ENCODE results near the gene FUBP3. TPM values are rescaled to one million over a fixed set of nuclear protein-coding genes. Genes with fewer than 3 reads are reported as not detected.

The FUBP3 gene
- total RNA-seq, 1 experiment from 2014 or later, result 62.7 TPM

GRCh38 chr9:130662099-130662969 lies 83.0 kb downstream of the FUBP3 start:
- DNase-seq (ENCODE audit: low spot score), result no peak

- DNase-seq (ENCODE audit: low spot score), result no peak
These were observed 83.5 kb downstream of the FUBP3 start for GRCh38 chr9:130662970-130663257.

- DNase-seq (ENCODE audit: low spot score), result no peak
These were observed 84.0 kb downstream of the FUBP3 start for GRCh38 chr9:130663258-130663976.

DNA sequence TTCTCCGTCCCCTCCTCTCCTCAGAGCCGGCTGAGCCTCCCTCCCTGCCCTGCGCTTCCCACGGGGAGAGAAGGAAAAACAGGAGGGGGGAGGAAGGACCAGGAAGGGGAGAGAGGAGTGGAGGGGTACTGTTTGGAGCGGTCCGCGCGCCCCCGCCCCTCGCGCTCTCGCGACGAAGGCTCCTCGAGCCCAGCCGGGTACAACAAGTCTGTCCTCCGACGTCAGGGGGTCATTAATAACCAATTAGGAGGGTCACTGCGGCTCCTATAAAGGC lies 84.5 kb downstream of the FUBP3 start:
- DNase-seq (ENCODE audit: low spot score), result no peak

DNA sequence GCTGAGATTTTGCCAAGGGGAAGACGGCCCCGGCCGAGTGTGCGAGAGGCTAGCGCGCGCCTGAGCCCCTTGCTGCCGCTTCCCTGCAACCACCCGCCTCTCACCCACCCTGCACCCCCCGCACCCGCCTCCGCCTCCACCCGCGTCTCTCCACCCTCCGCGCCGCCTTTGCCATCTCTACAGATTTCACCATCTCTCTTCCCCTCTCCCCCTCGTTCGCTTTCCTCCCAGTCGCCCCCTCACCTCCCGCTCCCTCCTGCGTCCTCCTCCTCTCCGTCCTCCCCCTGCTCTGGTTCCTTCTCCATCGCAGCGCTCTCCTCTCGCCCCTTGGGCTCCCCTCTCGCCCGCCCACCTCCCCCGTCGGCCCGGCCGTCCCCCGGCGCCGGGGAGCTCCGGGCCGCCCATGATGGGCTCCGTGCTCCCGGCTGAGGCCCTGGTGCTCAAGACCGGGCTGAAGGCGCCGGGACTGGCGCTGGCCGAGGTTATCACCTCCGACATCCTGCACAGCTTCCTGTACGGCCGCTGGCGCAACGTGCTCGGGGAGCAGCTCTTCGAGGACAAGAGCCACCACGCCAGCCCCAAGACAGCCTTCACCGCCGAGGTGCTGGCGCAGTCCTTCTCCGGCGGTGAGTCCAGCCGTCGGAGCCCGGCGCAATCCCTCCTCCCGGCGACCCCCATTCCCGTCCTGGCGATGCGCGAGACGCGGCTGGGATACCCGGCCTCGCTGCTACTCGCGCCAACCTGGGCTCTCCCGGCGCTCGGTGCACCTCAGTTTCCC lies 85.1 kb downstream of the FUBP3 start, which contains the start of gene PRDM12:
TSS of gene PRDM12 (plus strand) at position 344 of the 778 bp plus-strand sequence. CDS start at position 404, 60 bp downstream.
- DNase-seq (ENCODE audit: low spot score), result no peak

DNA sequence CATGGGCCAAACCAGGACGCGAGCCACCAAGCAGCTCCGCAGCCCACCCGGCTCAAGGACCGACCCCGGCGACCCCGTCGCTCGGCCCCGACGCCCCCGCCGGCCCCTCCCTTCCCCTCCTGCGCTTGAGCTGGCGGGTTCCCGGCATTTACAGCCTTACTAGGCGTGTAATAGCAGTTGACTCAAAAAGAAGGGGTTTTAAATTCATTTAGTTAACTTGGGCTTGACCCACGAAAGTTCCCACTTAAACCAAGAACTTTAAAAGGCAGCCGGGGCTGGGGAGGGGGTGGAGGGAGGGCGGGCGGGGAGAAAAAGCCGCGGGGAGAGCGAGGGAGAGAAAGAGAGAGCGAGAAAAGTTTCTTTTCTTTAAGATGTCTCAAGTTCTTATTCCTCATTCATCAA lies 85.7 kb downstream of the FUBP3 start:
- DNase-seq (ENCODE audit: low spot score), result no peak

DNA sequence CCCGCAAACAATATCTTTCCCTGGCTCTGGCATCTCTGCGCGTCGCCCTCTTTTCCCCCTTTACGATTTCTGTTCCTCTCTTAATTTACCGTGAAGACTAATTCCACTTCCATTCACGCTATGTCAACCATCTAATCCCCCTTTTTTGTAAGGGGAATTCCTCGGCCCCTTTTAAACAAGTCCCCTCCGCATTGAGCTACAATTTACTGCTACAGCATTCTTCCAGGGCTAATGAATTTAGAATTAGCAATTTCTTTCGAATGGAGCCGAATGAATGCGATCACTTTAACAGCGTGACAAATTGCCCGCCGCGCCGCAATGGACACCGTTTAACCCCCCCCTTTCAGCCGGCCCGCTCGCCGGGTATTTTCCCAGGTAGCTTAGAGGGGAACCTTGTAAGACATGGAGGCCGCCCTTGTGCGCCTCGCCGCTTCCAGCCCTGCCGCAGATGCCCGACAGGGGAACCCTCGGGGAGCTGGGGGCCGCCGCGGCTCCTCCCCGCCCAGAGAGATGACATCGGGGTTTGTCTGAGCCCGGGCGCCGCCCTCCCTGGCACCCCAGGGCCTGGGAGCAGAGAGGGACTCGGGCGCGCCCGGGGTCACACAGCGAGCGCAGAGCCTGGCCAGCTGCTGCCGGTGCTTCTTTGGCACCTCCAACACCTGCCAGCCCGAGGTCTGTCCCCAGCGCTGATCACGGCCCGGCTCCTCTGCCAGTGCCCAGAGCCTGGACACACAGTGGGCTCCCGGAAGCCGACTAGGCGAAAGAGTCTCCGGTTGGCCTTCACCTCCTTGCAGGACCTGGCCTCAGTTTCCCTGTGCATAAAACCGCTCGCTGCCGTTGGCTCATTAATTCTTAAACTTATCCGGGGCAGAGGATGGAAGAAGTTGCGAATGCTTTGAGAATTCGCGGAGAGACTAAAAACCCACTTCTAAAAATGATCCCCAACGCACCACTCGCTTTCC lies 86.3 kb downstream of the FUBP3 start:
- DNase-seq (ENCODE audit: low spot score), result no peak

- DNase-seq (ENCODE audit: low spot score), result no peak
These were observed 87.2 kb downstream of the FUBP3 start for GRCh38 chr9:130666393-130667119.

- no peak for DNase-seq (ENCODE audit: low spot score)
These were observed 87.7 kb downstream of the FUBP3 start for GRCh38 chr9:130667120-130667435.

- no peak for DNase-seq (ENCODE audit: low spot score)
These were observed 88.8 kb downstream of the FUBP3 start for GRCh38 chr9:130668196-130668595.

GRCh38 chr9:130668659-130669058 lies 89.3 kb downstream of the FUBP3 start:
- DNase-seq (ENCODE audit: low spot score), result no peak

- DNase-seq (ENCODE audit: low spot score), result no peak
These were observed 90.6 kb downstream of the FUBP3 start for GRCh38 chr9:130669965-130670364.

- no peak for DNase-seq (ENCODE audit: low spot score)
These were observed 91.3 kb downstream of the FUBP3 start for GRCh38 chr9:130670644-130671043.

GRCh38 chr9:130672466-130672865 lies 93.1 kb downstream of the FUBP3 start:
- DNase-seq (ENCODE audit: low spot score), result no peak

- DNase-seq (ENCODE audit: low spot score), result no peak
These were observed 93.7 kb downstream of the FUBP3 start for GRCh38 chr9:130672933-130673615.

- DNase-seq (ENCODE audit: low spot score), result no peak
These were observed 96.0 kb downstream of the FUBP3 start for GRCh38 chr9:130675396-130675795.

DNA sequence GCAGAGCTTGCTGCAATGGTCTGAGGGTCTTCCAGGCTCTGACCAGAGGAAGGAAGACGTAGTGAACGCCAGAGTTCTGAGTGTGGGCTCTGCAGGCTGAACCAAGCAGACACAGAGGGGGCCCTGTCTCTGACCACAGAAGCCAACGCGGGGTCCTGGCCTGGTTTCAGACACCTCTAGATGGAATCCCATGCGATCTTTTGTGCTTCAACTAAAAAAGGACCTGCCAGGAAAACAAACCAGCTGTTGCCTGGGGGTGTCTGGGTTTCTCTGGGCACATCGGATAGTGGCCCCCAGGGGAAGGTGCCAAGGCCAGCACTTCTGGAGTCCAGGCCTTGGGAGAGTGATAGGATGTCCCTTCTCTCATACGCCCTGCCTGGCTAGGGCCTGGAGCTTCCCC lies 97.9 kb downstream of the FUBP3 start:
- no peak for DNase-seq (ENCODE audit: low spot score)

- DNase-seq (ENCODE audit: low spot score), result peak; percentile 84
These were observed 101.7 kb downstream of the FUBP3 start for GRCh38 chr9:130680836-130681768.
